Activated gamma-delta T cell treated with anti-CD3 and anti-CD28 coated beads, Interleukin-2, amount 50 U/mL, for 16 hours (primary cell): Measurements from ENCODE around the gene POU2AF1.
"Not testable (repeated sequence)": the region's sequence is repeated elsewhere in the genome, so short reads cannot be mapped to it uniquely, and the experiment has no call there.

Source experiments
- DNase-seq: peaks from one replicate; pipeline ENCODE4 v3.0.0-alpha.2; 2020; ENCODE audit warnings: low read depth

The POU2AF1 gene

GRCh38 chr11:111347002-111347722 lies 31.9 kb downstream of the POU2AF1 start:
- no peak for DNase-seq

GRCh38 chr11:111344032-111344431 lies 35.0 kb downstream of the POU2AF1 start:
- no peak for DNase-seq

GRCh38 chr11:111342329-111342728 lies 36.7 kb downstream of the POU2AF1 start:
- no peak for DNase-seq

- DNase-seq, result no peak
Observed at GRCh38 chr11:111339758-111340388, 39.2 kb downstream of the POU2AF1 start.

- DNase-seq, result no peak
Observed at GRCh38 chr11:111336582-111337256, 42.4 kb downstream of the POU2AF1 start.

- no peak for DNase-seq
Observed at GRCh38 chr11:111336062-111336461, 43.0 kb downstream of the POU2AF1 start.

- DNase-seq, result no peak
Observed at GRCh38 chr11:111335549-111335948, 43.5 kb downstream of the POU2AF1 start.

- DNase-seq, result no peak
Observed at GRCh38 chr11:111334532-111335502, 44.3 kb downstream of the POU2AF1 start.

- DNase-seq, result no peak
Observed at GRCh38 chr11:111331711-111332479, 47.2 kb downstream of the POU2AF1 start.

GRCh38 chr11:111330234-111330893 lies 48.7 kb downstream of the POU2AF1 start:
- DNase-seq, result no peak

- DNase-seq, result no peak
Observed at GRCh38 chr11:111329306-111330204, 49.5 kb downstream of the POU2AF1 start.

GRCh38 chr11:111327908-111328624 lies 51.0 kb downstream of the POU2AF1 start:
- no peak for DNase-seq

- no peak for DNase-seq
Observed at GRCh38 chr11:111326824-111327223, 52.3 kb downstream of the POU2AF1 start.

GRCh38 chr11:111325259-111325658 lies 53.8 kb downstream of the POU2AF1 start:
- no peak for DNase-seq

- DNase-seq, result no peak
Observed at GRCh38 chr11:111324277-111324720, 54.8 kb downstream of the POU2AF1 start.

GRCh38 chr11:111322534-111322933 lies 56.5 kb downstream of the POU2AF1 start:
- no peak for DNase-seq

GRCh38 chr11:111320728-111321568 lies 58.1 kb downstream of the POU2AF1 start:
- DNase-seq, result no peak

- DNase-seq, result not testable (repeated sequence)
Observed at GRCh38 chr11:111320199-111320598, 58.9 kb downstream of the POU2AF1 start.
